WTC11 (cell line): ENCODE measurements around the gene ATP8B3. TPM values are rescaled to one million over a fixed set of nuclear protein-coding genes. Genes with fewer than 3 reads are reported as not detected.

ENCODE experiments used
- ATAC-seq: fragments of 200-7000 bp; cut with Tn5 transposase; 2 replicates; pipeline ENCODE4 v1.10.0; 2021; ENCODE audit warnings: mild to moderate bottlenecking, moderate library complexity
- CTCF ChIA-PET: fragments of 300-600 bp; sonication (Branson Sonifier 250); formaldehyde crosslinking; loops from one replicate; lab custom pipeline; 2021; ENCODE audit warnings: antibody characterized with exemption; lab: Charles Lee
- POLR2A ChIA-PET: fragments of 350-600 bp; sonication (Branson Sonifier 250); formaldehyde crosslinking; loops from one replicate; lab custom pipeline; 2021; ENCODE audit warnings: antibody characterized with exemption; lab: Charles Lee
- DNase-seq: peaks from one replicate; pipeline ENCODE4 v3.0.0; 2021; ENCODE audit warnings: low spot score
- H3K27ac Mint-ChIP-seq: 2 replicates; pipeline ENCODE4 v1.8.0; 2021; ENCODE audit warnings: mixed read lengths
- H3K27me3 Mint-ChIP-seq: 2 replicates; pipeline ENCODE4 v1.8.0; 2021; ENCODE audit warnings: low read depth, mild to moderate bottlenecking, moderate library complexity, mixed read lengths
- H3K36me3 Mint-ChIP-seq: 2 replicates; pipeline ENCODE4 v1.8.0; 2021; ENCODE audit warnings: mixed read lengths
- H3K4me1 Mint-ChIP-seq: 2 replicates; pipeline ENCODE4 v1.8.0; 2022; ENCODE audit warnings: mixed read lengths
- H3K4me3 Mint-ChIP-seq: 2 replicates; pipeline ENCODE4 v1.8.0; 2021; ENCODE audit warnings: mild to moderate bottlenecking, moderate library complexity, mixed read lengths
- H3K9me3 Mint-ChIP-seq: 2 replicates; pipeline ENCODE4 v1.8.0; 2021; ENCODE audit warnings: mixed read lengths
- CBFB ChIP-seq: sonication (generic); formaldehyde crosslinking; IDR thresholded peaks from 2 replicates; pipeline ENCODE4 v1.8.1; 2022; ENCODE audit warnings: mild to moderate bottlenecking, low read depth, missing genetic modification reagents
- E2F4 ChIP-seq: sonication (generic); formaldehyde crosslinking; IDR thresholded peaks from 2 replicates; pipeline ENCODE4 v1.8.1; 2022; ENCODE audit warnings: low read depth, mild to moderate bottlenecking, moderate library complexity, missing genetic modification reagents, borderline replicate concordance
- E2F5 ChIP-seq: sonication (generic); formaldehyde crosslinking; IDR thresholded peaks from 2 replicates; pipeline ENCODE4 v1.8.1; 2022; ENCODE audit warnings: mild to moderate bottlenecking, moderate library complexity, missing genetic modification reagents
- HMGA2 ChIP-seq: fragments of 250-450 bp; sonication (Bioruptor Pico); IDR thresholded peaks from 2 replicates; pipeline ENCODE4 v1.4.0; 2021; ENCODE audit warnings: mild to moderate bottlenecking, moderate library complexity
- MXD4 ChIP-seq: fragments of 250-450 bp; sonication (Bioruptor Pico); IDR thresholded peaks from 2 replicates; pipeline ENCODE4 v1.8.0; 2021; ENCODE audit warnings: mild to moderate bottlenecking, moderate library complexity, borderline replicate concordance
- NR1H2 ChIP-seq: sonication (generic); formaldehyde crosslinking; IDR thresholded peaks from 2 replicates; pipeline ENCODE4 v1.9.0; 2021; ENCODE audit warnings: mild to moderate bottlenecking, moderate library complexity, missing genetic modification reagents
- NR2C2 ChIP-seq: sonication (generic); formaldehyde crosslinking; IDR thresholded peaks from 2 replicates; pipeline ENCODE4 v1.8.0; 2022; ENCODE audit warnings: mild to moderate bottlenecking, missing genetic modification reagents
- NR3C1 ChIP-seq: sonication (generic); formaldehyde crosslinking; conservative IDR thresholded peaks from 2 replicates; pipeline ENCODE4 v1.8.1; 2023; ENCODE audit warnings: low read depth, mild to moderate bottlenecking, missing genetic modification reagents
- OVOL2 ChIP-seq: fragments of 250-450 bp; sonication (Bioruptor Pico); IDR thresholded peaks from 2 replicates; pipeline ENCODE4 v1.9.0; 2021; ENCODE audit warnings: mild to moderate bottlenecking, borderline replicate concordance
- PREB ChIP-seq: sonication (generic); formaldehyde crosslinking; IDR thresholded peaks from 2 replicates; pipeline ENCODE4 v1.8.1; 2022; ENCODE audit warnings: mild to moderate bottlenecking, missing genetic modification reagents, moderate library complexity, borderline replicate concordance
- SMAD3 ChIP-seq: sonication (generic); formaldehyde crosslinking; IDR thresholded peaks from 2 replicates; pipeline ENCODE4 v1.8.0; 2022; ENCODE audit warnings: missing genetic modification reagents, mild to moderate bottlenecking, borderline replicate concordance
- TP53 ChIP-seq: sonication (generic); formaldehyde crosslinking; IDR thresholded peaks from 2 replicates; pipeline ENCODE4 v1.8.1; 2023; ENCODE audit warnings: mild to moderate bottlenecking, missing genetic modification reagents
- total RNA-seq: library from RNA; stranded (reverse); gene quantifications from 3 replicates; pipeline ENCODE4 v1.2.3, GENCODE V29; 2021
- TF ChIP-seq, protein P1 (sequence below): fragments of 250-450 bp; sonication (Bioruptor Pico); IDR thresholded peaks from 2 replicates; pipeline ENCODE4 v1.9.0; 2021; ENCODE audit warnings: moderate library complexity, mild to moderate bottlenecking, inconsistent platforms, borderline replicate concordance
- TF ChIP-seq, protein P2 (sequence below): sonication (generic); formaldehyde crosslinking; conservative IDR thresholded peaks from 2 replicates; pipeline ENCODE4 v1.8.1; 2023; ENCODE audit warnings: mild to moderate bottlenecking, low read depth, missing genetic modification reagents, moderate library complexity
- TF ChIP-seq, protein P3 (sequence below): sonication (generic); formaldehyde crosslinking; IDR thresholded peaks from 2 replicates; pipeline ENCODE4 v1.8.1; 2023; ENCODE audit warnings: mild to moderate bottlenecking, missing genetic modification reagents, borderline replicate concordance

Gene ATP8B3
- total RNA-seq, 1 experiment from 2014 or later, result 5.5 TPM

DNA sequence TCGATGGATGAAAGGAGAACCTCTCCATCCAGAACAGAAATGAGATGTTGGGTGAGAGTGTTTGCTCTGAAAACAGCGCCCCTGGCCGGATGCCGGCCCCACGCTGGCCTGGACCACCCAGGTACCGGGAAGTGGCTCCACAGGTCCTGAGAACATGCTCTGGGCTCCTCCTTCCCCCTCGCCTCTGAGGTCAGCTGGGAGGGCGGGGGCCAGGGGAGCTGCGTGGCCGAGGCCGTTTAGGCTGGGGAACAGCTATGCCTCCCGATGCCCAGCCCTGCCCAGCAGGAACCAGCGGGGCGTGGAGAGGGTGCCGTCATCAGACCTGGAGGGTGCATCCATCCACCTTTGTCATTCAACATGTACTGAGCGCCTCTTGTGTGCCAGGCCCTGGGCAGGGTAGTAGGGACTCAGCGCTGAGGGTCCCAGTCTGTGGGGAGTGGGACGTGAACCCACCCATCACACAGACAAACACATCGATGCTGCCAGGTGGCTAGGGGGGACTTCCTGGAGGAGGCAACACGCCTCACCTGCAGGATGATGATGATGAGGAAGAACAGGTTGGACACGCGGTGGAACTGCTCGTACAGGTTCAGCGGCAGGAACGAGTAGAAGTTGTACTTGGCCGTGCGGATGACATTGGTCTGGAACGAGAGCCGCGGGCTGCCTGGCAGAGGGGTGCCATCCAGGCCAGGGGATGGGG is 4.2 kb downstream of the ATP8B3 start:
- Mint-ChIP-seq H3K27me3 (peaks cover 4% of the 10 kb centered on the region), H3K4me1 (0 out of 2 replicates have a peak, but pooled peaks cover under 1% of the 10 kb centered on the region), H3K27ac (no peak overlapping the region), H3K36me3 (no peaks in the 10 kb centered on the region), H3K9me3 (no peaks in the 10 kb centered on the region), H3K4me3 (no peak overlapping the region)
- ChIA-PET POLR2A (no interaction called here), CTCF (interaction anchor here (0.6 to 2.3 kb wide), 4 partner anchors 15 to 262 kb away, joined by 3 to 14 read pairs (median 4); no protein-coding TSS in a partner anchor)
- ATAC-seq, result no peak
- TF ChIP-seq NR2C2 (CRISPR knock-in tag), result no peak
- no peak for TF ChIP-seq HMGA2
- no peak for DNase-seq

DNA sequence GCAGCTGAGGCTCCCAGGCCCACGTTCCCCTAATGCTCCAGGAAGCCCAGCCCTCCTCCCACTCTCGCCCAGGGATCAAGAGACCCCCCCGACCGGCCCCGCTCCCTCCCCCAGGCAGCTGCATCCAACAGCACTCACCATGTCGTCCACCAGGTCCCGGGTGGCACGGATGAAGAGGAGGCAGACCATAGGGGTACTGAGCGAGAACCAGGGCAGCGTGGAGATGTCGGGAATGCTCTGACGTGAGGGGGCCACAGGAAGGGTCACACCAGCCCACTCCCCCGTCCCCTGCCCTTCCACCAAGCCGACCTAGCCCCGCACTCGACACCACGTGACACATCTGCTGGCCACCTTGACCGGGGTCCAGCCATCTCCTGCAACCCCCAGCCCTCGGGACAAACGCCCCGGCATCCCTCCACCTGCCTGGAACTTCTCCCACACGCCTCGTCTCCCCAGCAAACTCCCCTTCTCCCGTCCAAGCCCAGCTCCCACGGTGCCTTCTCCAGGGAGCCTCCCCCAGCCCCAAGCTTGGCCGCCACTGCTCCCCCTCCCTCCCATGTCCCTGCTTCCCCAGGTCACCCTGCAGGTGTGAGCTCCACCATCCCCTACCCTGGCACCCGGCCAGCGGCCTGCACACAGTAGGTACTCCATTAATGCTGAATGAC is 4.9 kb downstream of the ATP8B3 start:
- CTCF ChIA-PET, result interaction anchor here (0.6 to 2.3 kb wide), 5 partner anchors 14 to 261 kb away, joined by 3 to 14 read pairs (median 3); no protein-coding TSS in a partner anchor
- Mint-ChIP-seq H3K27ac (no peak overlapping the region), H3K9me3 (no peaks in the 10 kb centered on the region), H3K27me3 (peaks cover 4% of the 10 kb centered on the region), H3K4me3 (no peak overlapping the region), H3K4me1 (no peaks in the 10 kb centered on the region), H3K36me3 (no peaks in the 10 kb centered on the region)
- POLR2A ChIA-PET, result no interaction called here
- ATAC-seq (no peak), DNase-seq (no peak)
- TF ChIP-seq SMAD3 (CRISPR knock-in tag) (no peak), MXD4 (CRISPR knock-in tag) (no peak), OVOL2 (CRISPR knock-in tag) (no peak), CBFB (CRISPR knock-in tag) (no peak), NR3C1 (CRISPR knock-in tag) (no peak), PREB (CRISPR knock-in tag) (no peak), NR1H2 (CRISPR knock-in tag) (no peak), E2F5 (CRISPR knock-in tag) (no peak), E2F4 (CRISPR knock-in tag) (no peak), TP53 (CRISPR knock-in tag) (no peak)
- TF ChIP-seq, protein P1, sequence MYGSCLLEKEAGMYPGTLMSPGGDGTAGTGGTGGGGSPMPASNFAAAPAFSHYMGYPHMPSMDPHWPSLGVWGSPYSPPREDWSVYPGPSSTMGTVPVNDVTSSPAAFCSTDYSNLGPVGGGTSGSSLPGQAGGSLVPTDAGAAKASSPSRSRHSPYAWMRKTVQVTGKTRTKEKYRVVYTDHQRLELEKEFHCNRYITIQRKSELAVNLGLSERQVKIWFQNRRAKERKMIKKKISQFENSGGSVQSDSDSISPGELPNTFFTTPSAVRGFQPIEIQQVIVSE (CRISPR knock-in tag), result no peak
- TF ChIP-seq, protein P2, sequence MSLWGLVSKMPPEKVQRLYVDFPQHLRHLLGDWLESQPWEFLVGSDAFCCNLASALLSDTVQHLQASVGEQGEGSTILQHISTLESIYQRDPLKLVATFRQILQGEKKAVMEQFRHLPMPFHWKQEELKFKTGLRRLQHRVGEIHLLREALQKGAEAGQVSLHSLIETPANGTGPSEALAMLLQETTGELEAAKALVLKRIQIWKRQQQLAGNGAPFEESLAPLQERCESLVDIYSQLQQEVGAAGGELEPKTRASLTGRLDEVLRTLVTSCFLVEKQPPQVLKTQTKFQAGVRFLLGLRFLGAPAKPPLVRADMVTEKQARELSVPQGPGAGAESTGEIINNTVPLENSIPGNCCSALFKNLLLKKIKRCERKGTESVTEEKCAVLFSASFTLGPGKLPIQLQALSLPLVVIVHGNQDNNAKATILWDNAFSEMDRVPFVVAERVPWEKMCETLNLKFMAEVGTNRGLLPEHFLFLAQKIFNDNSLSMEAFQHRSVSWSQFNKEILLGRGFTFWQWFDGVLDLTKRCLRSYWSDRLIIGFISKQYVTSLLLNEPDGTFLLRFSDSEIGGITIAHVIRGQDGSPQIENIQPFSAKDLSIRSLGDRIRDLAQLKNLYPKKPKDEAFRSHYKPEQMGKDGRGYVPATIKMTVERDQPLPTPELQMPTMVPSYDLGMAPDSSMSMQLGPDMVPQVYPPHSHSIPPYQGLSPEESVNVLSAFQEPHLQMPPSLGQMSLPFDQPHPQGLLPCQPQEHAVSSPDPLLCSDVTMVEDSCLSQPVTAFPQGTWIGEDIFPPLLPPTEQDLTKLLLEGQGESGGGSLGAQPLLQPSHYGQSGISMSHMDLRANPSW (CRISPR knock-in tag), result no peak
- TF ChIP-seq, protein P3, sequence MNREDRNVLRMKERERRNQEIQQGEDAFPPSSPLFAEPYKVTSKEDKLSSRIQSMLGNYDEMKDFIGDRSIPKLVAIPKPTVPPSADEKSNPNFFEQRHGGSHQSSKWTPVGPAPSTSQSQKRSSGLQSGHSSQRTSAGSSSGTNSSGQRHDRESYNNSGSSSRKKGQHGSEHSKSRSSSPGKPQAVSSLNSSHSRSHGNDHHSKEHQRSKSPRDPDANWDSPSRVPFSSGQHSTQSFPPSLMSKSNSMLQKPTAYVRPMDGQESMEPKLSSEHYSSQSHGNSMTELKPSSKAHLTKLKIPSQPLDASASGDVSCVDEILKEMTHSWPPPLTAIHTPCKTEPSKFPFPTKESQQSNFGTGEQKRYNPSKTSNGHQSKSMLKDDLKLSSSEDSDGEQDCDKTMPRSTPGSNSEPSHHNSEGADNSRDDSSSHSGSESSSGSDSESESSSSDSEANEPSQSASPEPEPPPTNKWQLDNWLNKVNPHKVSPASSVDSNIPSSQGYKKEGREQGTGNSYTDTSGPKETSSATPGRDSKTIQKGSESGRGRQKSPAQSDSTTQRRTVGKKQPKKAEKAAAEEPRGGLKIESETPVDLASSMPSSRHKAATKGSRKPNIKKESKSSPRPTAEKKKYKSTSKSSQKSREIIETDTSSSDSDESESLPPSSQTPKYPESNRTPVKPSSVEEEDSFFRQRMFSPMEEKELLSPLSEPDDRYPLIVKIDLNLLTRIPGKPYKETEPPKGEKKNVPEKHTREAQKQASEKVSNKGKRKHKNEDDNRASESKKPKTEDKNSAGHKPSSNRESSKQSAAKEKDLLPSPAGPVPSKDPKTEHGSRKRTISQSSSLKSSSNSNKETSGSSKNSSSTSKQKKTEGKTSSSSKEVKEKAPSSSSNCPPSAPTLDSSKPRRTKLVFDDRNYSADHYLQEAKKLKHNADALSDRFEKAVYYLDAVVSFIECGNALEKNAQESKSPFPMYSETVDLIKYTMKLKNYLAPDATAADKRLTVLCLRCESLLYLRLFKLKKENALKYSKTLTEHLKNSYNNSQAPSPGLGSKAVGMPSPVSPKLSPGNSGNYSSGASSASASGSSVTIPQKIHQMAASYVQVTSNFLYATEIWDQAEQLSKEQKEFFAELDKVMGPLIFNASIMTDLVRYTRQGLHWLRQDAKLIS (CRISPR knock-in tag), result no peak
